Measurements from ENCODE around the gene NFIA.

NFIA gene

DNA sequence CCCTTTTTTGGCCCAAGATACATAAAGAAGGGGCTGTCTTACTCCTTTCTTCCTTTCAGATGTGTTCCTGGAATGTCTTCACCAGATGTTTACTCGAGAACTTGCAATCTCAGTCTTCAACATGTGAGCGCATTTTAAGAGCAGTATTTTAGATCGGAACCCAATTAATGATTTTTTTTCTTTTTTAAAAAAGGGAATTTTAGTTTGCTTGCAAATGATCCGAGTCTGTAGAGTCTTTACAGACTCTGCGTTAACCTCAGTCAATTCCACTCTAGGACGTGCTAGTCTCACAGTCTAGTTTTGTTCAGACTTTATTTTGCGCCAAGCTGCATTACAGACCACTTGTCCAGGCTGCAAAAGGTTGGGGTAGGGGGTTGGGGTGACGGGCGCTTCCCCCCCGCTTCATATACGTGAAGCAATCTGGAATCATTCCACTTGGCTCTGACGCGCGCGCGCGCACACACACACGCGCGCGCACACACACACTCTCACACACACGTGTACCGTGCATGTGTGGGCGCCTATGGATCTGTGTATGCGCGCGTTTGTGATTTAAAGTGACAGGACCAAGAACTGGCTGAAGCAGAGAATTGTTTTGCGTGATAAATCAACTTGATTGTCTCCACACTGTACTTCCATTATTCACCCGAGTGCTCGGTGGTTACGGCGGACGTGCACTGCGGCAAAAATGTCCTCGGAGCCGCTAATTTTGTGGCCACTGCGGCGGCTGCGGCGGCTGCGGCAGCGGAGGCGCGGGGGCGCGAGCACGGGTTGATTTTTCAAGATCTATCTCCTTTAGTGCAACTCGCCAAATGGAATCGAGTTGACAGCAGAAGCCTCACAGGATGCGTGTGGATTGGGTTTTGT lies 25.6 kb upstream of the NFIA start:
- peaks cover 15% of the 10 kb centered on the region for H3K4me1 ChIP-seq (ENCODE audit: control insufficient read depth, insufficient read depth, low read length)
- H3K4me3 ChIP-seq (ENCODE audit: low read depth, low read length), result peak overlapping the region; percentile 76
- no peaks in the 10 kb centered on the region for H3K36me3 ChIP-seq (ENCODE audit: control insufficient read depth in 2 of 2, insufficient read depth in 1 of 2, low read length in 2 of 2)
- ChIA-PET CTCF (interaction anchor here (1.0 to 1.2 kb wide), 2 partner anchors 14 to 532 kb away, joined by 3 read pairs; no protein-coding TSS in a partner anchor), POLR2A (interaction anchor here (1.6 to 2.1 kb wide), 2 partner anchors 21 to 25 kb away, joined by 11 to 16 read pairs; partner anchors contain the start of gene NFIA)
- peak overlapping the region; percentile 78; the same call in 1 of the 2 replicates for H3K27ac ChIP-seq (ENCODE audit: extremely low read depth, low read depth, low read length)
- no peaks in the 10 kb centered on the region for H3K9me3 ChIP-seq (ENCODE audit: control insufficient read depth, insufficient read depth, low read depth, low read length)
- peak; percentile 46; the same call in 1 of the 2 replicates for TF ChIP-seq ZEB2 (tag by site-specific recombination; IDR thresholded peaks at IDR 0.05)
- TF ChIP-seq HOXC10 (CRISPR knock-in tag; IDR thresholded peaks at IDR 0.05), result no peak
- TF ChIP-seq IKZF3 (tag by site-specific recombination; IDR thresholded peaks at IDR 0.05), result 0 out of 2 replicates have a peak, but pooled peaks have one; percentile 14
- no peak for TF ChIP-seq ZNF501 (tag by site-specific recombination; IDR thresholded peaks at IDR 0.05)
- TF ChIP-seq FEZF1 (tag by site-specific recombination; IDR thresholded peaks at IDR 0.05), result peak; percentile 62
- TF ChIP-seq ZNF2 (tag by site-specific recombination; IDR thresholded peaks at IDR 0.05), result peak; percentile 81
- TF ChIP-seq ZNF558 (tag by site-specific recombination; IDR thresholded peaks at IDR 0.05), result peak; percentile 43; the same call in 1 of the 2 replicates
- TF ChIP-seq ZBTB17 (tag by site-specific recombination; IDR thresholded peaks at IDR 0.05), result 0 out of 2 replicates have a peak, but pooled peaks have one; percentile 13
- no peak for TF ChIP-seq ZNF664 (tag by site-specific recombination; IDR thresholded peaks at IDR 0.05)
- no peak for TF ChIP-seq ZNF292 (tag by site-specific recombination; IDR thresholded peaks at IDR 0.05; ENCODE audit: borderline replicate concordance, low read depth)
- TF ChIP-seq, protein P1, sequence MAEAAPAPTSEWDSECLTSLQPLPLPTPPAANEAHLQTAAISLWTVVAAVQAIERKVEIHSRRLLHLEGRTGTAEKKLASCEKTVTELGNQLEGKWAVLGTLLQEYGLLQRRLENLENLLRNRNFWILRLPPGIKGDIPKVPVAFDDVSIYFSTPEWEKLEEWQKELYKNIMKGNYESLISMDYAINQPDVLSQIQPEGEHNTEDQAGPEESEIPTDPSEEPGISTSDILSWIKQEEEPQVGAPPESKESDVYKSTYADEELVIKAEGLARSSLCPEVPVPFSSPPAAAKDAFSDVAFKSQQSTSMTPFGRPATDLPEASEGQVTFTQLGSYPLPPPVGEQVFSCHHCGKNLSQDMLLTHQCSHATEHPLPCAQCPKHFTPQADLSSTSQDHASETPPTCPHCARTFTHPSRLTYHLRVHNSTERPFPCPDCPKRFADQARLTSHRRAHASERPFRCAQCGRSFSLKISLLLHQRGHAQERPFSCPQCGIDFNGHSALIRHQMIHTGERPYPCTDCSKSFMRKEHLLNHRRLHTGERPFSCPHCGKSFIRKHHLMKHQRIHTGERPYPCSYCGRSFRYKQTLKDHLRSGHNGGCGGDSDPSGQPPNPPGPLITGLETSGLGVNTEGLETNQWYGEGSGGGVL (tag by site-specific recombination; IDR thresholded peaks at IDR 0.05), result peak; percentile 51; the same call in 1 of the 2 replicates
- peak; percentile 52; the same call in 1 of the 2 replicates for TF ChIP-seq ZBTB10 (tag by site-specific recombination; IDR thresholded peaks at IDR 0.05)
- 0 out of 2 replicates have a peak, but pooled peaks have one; percentile 10 for TF ChIP-seq KLF10 (tag by site-specific recombination; IDR thresholded peaks at IDR 0.05)
- no peak for TF ChIP-seq ZNF692 (tag by site-specific recombination; IDR thresholded peaks at IDR 0.05)
- no peak for TF ChIP-seq ZFP3 (tag by site-specific recombination; IDR thresholded peaks at IDR 0.05; ENCODE audit: low read depth)
- TF ChIP-seq ZNF423 (tag by site-specific recombination; IDR thresholded peaks at IDR 0.05), result no peak
- TF ChIP-seq ZNF555 (tag by site-specific recombination; conservative IDR thresholded peaks at IDR 0.05), result no peak
- 0 out of 2 replicates have a peak, but pooled peaks have one; percentile 2 for TF ChIP-seq ZBTB44 (tag by site-specific recombination; IDR thresholded peaks at IDR 0.05)
- TF ChIP-seq ZBTB6 (tag by site-specific recombination; IDR thresholded peaks at IDR 0.05), result no peak
- no peak for TF ChIP-seq ZNF48 (tag by site-specific recombination; IDR thresholded peaks at IDR 0.05)
- TF ChIP-seq, protein P2, sequence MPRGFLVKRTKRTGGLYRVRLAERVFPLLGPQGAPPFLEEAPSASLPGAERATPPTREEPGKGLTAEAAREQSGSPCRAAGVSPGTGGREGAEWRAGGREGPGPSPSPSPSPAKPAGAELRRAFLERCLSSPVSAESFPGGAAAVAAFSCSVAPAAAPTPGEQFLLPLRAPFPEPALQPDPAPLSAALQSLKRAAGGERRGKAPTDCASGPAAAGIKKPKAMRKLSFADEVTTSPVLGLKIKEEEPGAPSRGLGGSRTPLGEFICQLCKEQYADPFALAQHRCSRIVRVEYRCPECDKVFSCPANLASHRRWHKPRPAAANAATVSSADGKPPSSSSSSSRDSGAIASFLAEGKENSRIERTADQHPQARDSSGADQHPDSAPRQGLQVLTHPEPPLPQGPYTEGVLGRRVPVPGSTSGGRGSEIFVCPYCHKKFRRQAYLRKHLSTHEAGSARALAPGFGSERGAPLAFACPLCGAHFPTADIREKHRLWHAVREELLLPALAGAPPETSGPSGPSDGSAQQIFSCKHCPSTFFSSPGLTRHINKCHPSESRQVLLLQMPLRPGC (tag by site-specific recombination; IDR thresholded peaks at IDR 0.05), result 0 out of 2 replicates have a peak, but pooled peaks have one; percentile 21
- 0 out of 2 replicates have a peak, but pooled peaks have one; percentile 19 for TF ChIP-seq KLF16 (tag by site-specific recombination; IDR thresholded peaks at IDR 0.05)
- 0 out of 2 replicates have a peak, but pooled peaks have one; percentile 13 for TF ChIP-seq ZNF561 (tag by site-specific recombination; IDR thresholded peaks at IDR 0.05; ENCODE audit: borderline replicate concordance)
- no peak for TF ChIP-seq ZBTB7A (tag by site-specific recombination; IDR thresholded peaks at IDR 0.05; ENCODE audit: low read depth)

Data from HEK293 (cell line).